Measurements from ENCODE around the gene NRG3.

Gene NRG3

GRCh38 chr10:81874875-81875466 is at the start of gene NRG3:
Gene NRG3, plus strand, starts transcription at chr10:81875194.
- TF ChIP-seq CTCF (IDR thresholded peaks at IDR 0.05; ENCODE audit: low read depth, low read length): no peak
- no peak for DNase-seq (ENCODE audit: low read depth, low spot score)
- in situ Hi-C loops (cut with HindIII; ENCODE audit: low sequenced_read_pairs): no loop called here
- H3K4me3 ChIP-seq (ENCODE audit: low read depth, low read length): no peak within 1 kb of the TSS

DNA sequence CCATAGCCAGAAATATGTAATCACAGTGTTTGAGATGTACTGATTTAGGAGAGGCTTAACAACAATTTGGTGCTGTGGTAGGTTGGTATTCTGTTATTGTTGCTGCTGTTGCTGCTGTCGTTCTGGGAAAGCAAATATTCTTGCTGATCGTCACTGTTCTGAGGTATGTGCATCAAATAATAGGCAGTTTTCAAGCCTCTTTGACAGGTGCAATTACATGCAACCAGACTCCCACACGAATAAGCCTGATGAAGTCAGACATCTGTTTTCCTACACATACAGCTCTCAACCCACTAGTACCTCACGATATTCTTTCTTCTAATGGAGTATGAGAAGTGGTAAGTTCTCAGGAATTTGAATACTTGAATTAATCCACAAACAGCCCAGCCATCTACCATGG is 46.7 kb upstream of the NRG3 start:
- H3K4me3 ChIP-seq (ENCODE audit: low read depth, low read length): no peak overlapping the region
- in situ Hi-C loops (cut with HindIII; ENCODE audit: low sequenced_read_pairs): no loop called here
- TF ChIP-seq CTCF (IDR thresholded peaks at IDR 0.05; ENCODE audit: low read depth, low read length): no peak
- DNase-seq (ENCODE audit: low read depth, low spot score): no peak

DNA sequence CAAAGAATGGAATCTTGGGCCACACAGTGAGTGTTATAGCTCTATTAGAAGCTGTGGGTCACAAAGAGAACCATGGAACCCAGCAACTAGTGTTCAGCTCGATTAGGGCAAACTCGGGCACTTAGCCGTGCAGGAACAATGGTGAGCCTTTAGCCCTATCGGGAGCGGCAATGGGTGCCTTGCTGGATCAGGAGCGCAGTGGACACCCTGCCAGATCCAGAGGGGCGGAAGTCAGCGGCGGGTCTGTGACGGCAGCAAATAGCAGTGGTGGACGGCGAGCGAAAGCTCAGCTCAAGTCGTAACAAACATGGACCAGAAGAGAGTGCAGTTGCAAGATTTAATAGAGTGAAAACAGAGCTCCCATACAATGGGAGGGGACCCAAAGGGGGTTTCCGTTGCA is 43.9 kb upstream of the NRG3 start:
- H3K4me3 ChIP-seq (ENCODE audit: low read depth, low read length): no peak overlapping the region
- DNase-seq (ENCODE audit: low read depth, low spot score): no peak
- in situ Hi-C loops (cut with HindIII; ENCODE audit: low sequenced_read_pairs): no loop called here
- TF ChIP-seq CTCF (IDR thresholded peaks at IDR 0.05; ENCODE audit: low read depth, low read length): no peak

DNA sequence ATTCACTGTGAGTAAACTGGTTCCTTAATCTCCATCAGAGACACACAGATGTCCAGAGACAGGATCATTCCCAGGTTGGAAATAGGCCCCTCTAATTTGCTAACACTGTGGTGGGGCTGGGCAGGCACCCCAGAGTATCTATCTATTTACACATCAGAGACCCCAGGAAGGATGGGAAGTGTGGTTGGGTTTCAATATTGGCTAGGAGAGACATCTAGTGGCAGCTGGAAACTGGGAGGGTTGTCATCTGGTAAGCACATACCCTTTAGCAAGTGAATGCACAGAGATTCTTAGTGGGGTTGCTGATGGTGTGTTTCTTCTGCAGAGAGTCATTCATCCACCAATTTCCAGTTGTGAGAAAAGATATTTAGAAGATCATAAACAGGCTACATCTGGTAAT is 36.0 kb upstream of the NRG3 start:
- in situ Hi-C loops (cut with HindIII; ENCODE audit: low sequenced_read_pairs): no loop called here
- DNase-seq (ENCODE audit: low read depth, low spot score): no peak
- TF ChIP-seq CTCF (IDR thresholded peaks at IDR 0.05; ENCODE audit: low read depth, low read length): peak; percentile 13
- no peak overlapping the region for H3K4me3 ChIP-seq (ENCODE audit: low read depth, low read length)

DNA sequence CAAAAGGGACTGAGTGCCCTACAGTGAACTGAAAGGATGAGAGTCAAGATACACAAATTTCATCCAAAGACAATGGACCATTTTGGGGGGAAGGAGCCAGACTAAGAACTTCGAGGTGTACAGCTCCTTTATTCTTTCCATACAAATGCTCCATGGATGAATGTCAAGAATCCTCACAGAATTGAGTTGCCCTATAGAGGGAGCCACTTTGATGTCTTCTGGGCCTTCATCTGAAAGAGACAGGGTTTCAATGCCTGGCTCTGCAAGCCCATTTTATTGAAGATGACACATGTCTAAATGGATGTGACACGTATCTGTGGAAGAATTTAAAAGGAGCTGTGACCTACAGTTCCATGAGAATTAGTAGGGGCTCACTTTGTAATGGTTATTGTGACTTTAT is 32.0 kb upstream of the NRG3 start:
- H3K4me3 ChIP-seq (ENCODE audit: low read depth, low read length): no peak overlapping the region
- in situ Hi-C loops (cut with HindIII; ENCODE audit: low sequenced_read_pairs): no loop called here
- DNase-seq (ENCODE audit: low read depth, low spot score): no peak
- TF ChIP-seq CTCF (IDR thresholded peaks at IDR 0.05; ENCODE audit: low read depth, low read length): no peak

DNA sequence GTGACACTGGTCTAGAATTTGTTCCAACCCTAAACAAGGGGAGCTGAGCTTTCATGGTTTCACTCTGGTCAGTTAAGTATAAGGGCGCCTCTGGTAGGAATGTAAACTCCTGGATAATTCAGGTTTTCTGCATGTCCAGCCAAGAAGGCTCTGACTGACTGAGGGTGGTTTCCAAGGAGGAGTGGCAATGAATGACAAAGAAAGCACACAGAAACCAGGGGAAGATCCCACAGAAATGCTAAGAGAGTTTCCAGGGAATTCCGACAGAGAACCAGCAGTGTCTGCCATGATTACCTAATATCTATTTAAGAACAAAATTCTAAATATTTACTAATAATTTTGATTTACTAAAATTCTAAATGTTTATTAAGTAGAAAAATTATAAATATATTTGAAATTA is 27.3 kb upstream of the NRG3 start:
- in situ Hi-C loops (cut with HindIII; ENCODE audit: low sequenced_read_pairs): no loop called here
- TF ChIP-seq CTCF (IDR thresholded peaks at IDR 0.05; ENCODE audit: low read depth, low read length): no peak
- no peak overlapping the region for H3K4me3 ChIP-seq (ENCODE audit: low read depth, low read length)
- no peak for DNase-seq (ENCODE audit: low read depth, low spot score)

DNA sequence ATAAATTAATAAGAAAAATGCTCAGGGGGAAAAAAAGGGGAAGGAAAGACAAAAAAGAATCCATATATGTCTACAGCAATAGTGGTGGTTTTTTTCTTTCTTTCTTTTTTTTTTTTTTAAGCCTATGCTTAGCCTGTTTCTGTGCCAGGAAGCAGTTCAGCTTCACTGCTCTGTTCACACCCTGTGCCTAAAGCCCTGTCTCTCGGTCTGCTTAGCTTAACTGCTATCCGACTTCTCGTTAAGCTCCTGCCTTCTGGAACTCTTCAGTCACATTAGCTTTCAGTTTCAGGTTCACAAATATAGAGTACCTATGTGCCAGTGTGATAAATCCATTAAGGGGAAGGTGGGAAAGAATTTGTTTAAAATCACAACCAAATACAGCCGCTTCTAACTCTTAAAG is 26.5 kb upstream of the NRG3 start:
- H3K4me3 ChIP-seq (ENCODE audit: low read depth, low read length): no peak overlapping the region
- DNase-seq (ENCODE audit: low read depth, low spot score): no peak
- TF ChIP-seq CTCF (IDR thresholded peaks at IDR 0.05; ENCODE audit: low read depth, low read length): no peak
- in situ Hi-C loops (cut with HindIII; ENCODE audit: low sequenced_read_pairs): no loop called here
